K562 (cell line): ENCODE data around the gene NFATC1. TPM values are rescaled to one million over a fixed set of nuclear protein-coding genes. Genes with fewer than 3 reads are reported as not detected.

ENCODE experiments used
- ATAC-seq: fragments of 200-7000 bp; cut with Tn5 transposase; 3 replicates; pipeline ENCODE4 v1.9.1; 2020; ENCODE audit warnings: moderate library complexity
- BruUV-seq: library from RNA; stranded (reverse); fragments of 400-500 nt; replicated peaks from 2 replicates; lab custom pipeline; 2021; lab: Mats Ljungman, UMichigan
- CTCF ChIA-PET: fragments of 300-600 bp; formaldehyde crosslinking; extraction: SDS; loops from one replicate; lab custom pipeline; 2021; ENCODE audit warnings: low intra/inter-chr PET ratio; lab: Yijun Ruan, JAX
- POLR2A ChIA-PET: fragments of 300-600, 350-650 bp; sonication (Branson Sonifier 250); formaldehyde crosslinking; extraction: SDS; loops from one replicate; lab custom pipeline; 2021; ENCODE audit warnings: antibody characterized with exemption, inconsistent platforms; lab: Yijun Ruan, JAX
- DNase-seq, 4 experiments: peaks; one replicate each; pipeline versions ENCODE4 v3.0.0 to v3.0.0-alpha.2; 2011 to 2018; ENCODE audit warnings: low spot score in 3 of 4, mixed read lengths in 3 of 4; ENCODE audit errors: extremely low read depth in 1 of 4
- FAIRE-seq: peaks from 2 replicates; lab custom pipeline; 2011; peaks lifted over from hg19 to GRCh38; lab: Jason Lieb, UNC
- H2AFZ ChIP-seq: 2 replicates; pipeline ENCODE4 v1.6.0; 2011; ENCODE audit warnings: low read depth, low read length, control low read depth, inconsistent platforms
- H3K27ac ChIP-seq: fragments of 200-600 bp; 3 replicates; pipeline ENCODE4 v1.8.0; 2011; ENCODE audit warnings: low read depth, mild to moderate bottlenecking, control low read depth, inconsistent platforms, low read length, moderate library complexity, mixed read lengths; ENCODE audit errors: extremely low read depth
- H3K27me3 ChIP-seq, 2 experiments: fragments of 300-600 bp in 1 of 2; 2 replicates in 1 of 2; 3 replicates in 1 of 2; pipeline versions ENCODE4 v1.6.0 to v1.8.0; 2011; ENCODE audit warnings: inconsistent platforms in 2 of 2, low read length in 2 of 2, mild to moderate bottlenecking in 1 of 2, mixed read lengths in 1 of 2, moderate library complexity in 1 of 2; ENCODE audit not compliant: control insufficient read depth in 2 of 2, insufficient read depth in 2 of 2
- H3K36me3 ChIP-seq: fragments of 300-600 bp; 3 replicates; pipeline ENCODE4 v1.8.0; 2011; ENCODE audit warnings: mild to moderate bottlenecking, low read length, inconsistent platforms; ENCODE audit not compliant: control insufficient read depth, insufficient read depth
- H3K4me1 ChIP-seq, 2 experiments: fragments of 200-600 bp in 1 of 2; replicated peaks in 1 of 2; 2 replicates in 1 of 2; 3 replicates in 1 of 2; pipeline versions ENCODE4 v1.5.1 to v1.8.0; 2011; ENCODE audit warnings: inconsistent platforms in 2 of 2, low read length in 2 of 2, mild to moderate bottlenecking in 1 of 2, mixed read lengths in 1 of 2, moderate library complexity in 1 of 2; ENCODE audit not compliant: control insufficient read depth in 2 of 2, insufficient read depth in 2 of 2
- H3K4me2 ChIP-seq: 2 replicates; pipeline ENCODE4 v1.6.1; 2011; ENCODE audit warnings: low read length, control low read depth, inconsistent platforms, mixed read lengths; ENCODE audit not compliant: insufficient read depth
- H3K4me3 ChIP-seq: fragments of 200-600 bp; sonication (generic), shearing (Covaris generic); 2 replicates; pipeline ENCODE4 v1.5.1; 2016; ENCODE audit warnings: control low read depth, inconsistent platforms
- H3K79me2 ChIP-seq: fragments of 200-600 bp; 3 replicates; pipeline ENCODE4 v1.8.0; 2011; ENCODE audit warnings: low read length, inconsistent platforms; ENCODE audit not compliant: control insufficient read depth, insufficient read depth
- H3K9ac ChIP-seq, 2 experiments: 2 replicates each; pipeline versions ENCODE4 v1.6.0 to v1.6.1; 2011; ENCODE audit warnings: low read depth in 2 of 2, low read length in 2 of 2, control low read depth in 1 of 2, inconsistent platforms in 1 of 2, mild to moderate bottlenecking in 1 of 2, mixed read lengths in 1 of 2; ENCODE audit not compliant: insufficient read depth in 1 of 2
- H3K9me1 ChIP-seq: one replicate; pipeline ENCODE4 v1.6.0; 2011; ENCODE audit warnings: inconsistent platforms, mild to moderate bottlenecking, low read length, moderate library complexity; ENCODE audit not compliant: control insufficient read depth, insufficient read depth
- H3K9me3 ChIP-seq: replicated peaks from 2 replicates; pipeline ENCODE4 v1.5.1; 2011; ENCODE audit warnings: low read depth, low read length, inconsistent platforms; ENCODE audit not compliant: control insufficient read depth, insufficient read depth
- H4K20me1 ChIP-seq: replicated peaks from 2 replicates; pipeline ENCODE4 v1.6.1; 2011; ENCODE audit warnings: low read length, inconsistent platforms, mixed read lengths; ENCODE audit not compliant: control insufficient read depth, insufficient read depth
- ARNT ChIP-seq, 2 experiments: fragments of 450-650 bp; IDR thresholded peaks; 2 replicates each; pipeline ENCODE4 v1.6.1; 2016; ENCODE audit warnings: mild to moderate bottlenecking in 1 of 2
- MECOM ChIP-seq: fragments of 250-450 bp; sonication (Bioruptor Pico); IDR thresholded peaks from 2 replicates; pipeline ENCODE4 v1.8.0; 2022; ENCODE audit warnings: inconsistent platforms
- NR4A1 ChIP-seq, 2 experiments: fragments of 250-450 bp in 1 of 2; fragments of 450-650 bp in 1 of 2; sonication (Bioruptor Pico) in 1 of 2; IDR thresholded peaks; 2 replicates each; pipeline versions ENCODE4 v1.4.0 to v1.6.1; 2016 to 2020; ENCODE audit warnings: mild to moderate bottlenecking in 2 of 2, missing compliant biosample characterization in 1 of 2, missing genetic modification characterization in 1 of 2, moderate library complexity in 1 of 2
- RBBP5 ChIP-seq: fragments of 200-600 bp; sonication (generic); IDR thresholded peaks from 2 replicates; pipeline ENCODE4 v1.6.1; 2012; ENCODE audit warnings: borderline replicate concordance, mild to moderate bottlenecking, low read length, control low read depth, inconsistent platforms; ENCODE audit not compliant: insufficient read depth, poor library complexity, severe bottlenecking
- SAFB ChIP-seq: fragments of 200-400 bp; formaldehyde crosslinking; IDR thresholded peaks from 2 replicates; pipeline ENCODE4 v1.6.1; 2017; ENCODE audit warnings: low read depth, low read length, borderline replicate concordance
- SAP30 ChIP-seq: fragments of 200-600 bp; sonication (generic); IDR thresholded peaks from 2 replicates; pipeline ENCODE4 v1.6.1; 2012; ENCODE audit warnings: borderline replicate concordance, low read depth, mild to moderate bottlenecking, moderate library complexity, low read length, control low read depth, inconsistent platforms; ENCODE audit not compliant: insufficient read depth, poor library complexity, severe bottlenecking
- TEAD4 ChIP-seq, 2 experiments: sonication (generic) in 1 of 2; formaldehyde crosslinking in 1 of 2; IDR thresholded peaks; 2 replicates each; pipeline versions ENCODE4 v1.6.1 to v1.8.0; 2012 to 2022; ENCODE audit warnings: borderline replicate concordance in 1 of 2, inconsistent platforms in 1 of 2, low read length in 1 of 2, mild to moderate bottlenecking in 1 of 2, missing genetic modification reagents in 1 of 2
- ZNF766 ChIP-seq: fragments of 200-800 bp; sonication (Bioruptor generic); conservative IDR thresholded peaks from 2 replicates; pipeline ENCODE4 v1.6.1; 2016; ENCODE audit warnings: missing genetic modification characterization, missing compliant biosample characterization
- WGBS: fragments of 100-300 bp; shearing (Covaris generic); methylation state at CpG from one replicate; pipeline ENCODE4 v1.1.6; 2016; ENCODE audit warnings: low coverage, mixed read lengths; ENCODE audit not compliant: insufficient coverage; ENCODE audit errors: missing lambda C conversion rate; 5-methylcytosine and 5-hydroxymethylcytosine counted together
- in situ Hi-C: fragments of 300-500 bp; cut with MboI; formaldehyde crosslinking; loops from 4 replicates; pipeline ENCODE4 v1.15.0; 2018; ENCODE audit warnings: inconsistent platforms, mixed read lengths
- intact Hi-C: fragments of 100-400 bp; cut with micrococcal nuclease; formaldehyde crosslinking; loops from 2 replicates; pipeline ENCODE4 v1.14.2; 2022
- polyA plus RNA-seq, 8 experiments: library from polyadenylated mRNA; depleted of rRNA in 4 of 8; stranded (reverse) in 5 of 8; unstranded in 3 of 8; fragments of >200 nt; fragmentation: Nextera tagmentation in 2 of 8; fragmentation: Illumina TruSeq in 1 of 8; extraction: Ambion mirVana in 2 of 8; extraction: Trizol in 1 of 8; gene quantifications; 2 replicates each; pipeline versions ENCODE4 v1.2.1 to v1.2.3, GENCODE V29; 2011 to 2014; ENCODE audit warnings: inconsistent platforms in 1 of 8, missing spikeins in 1 of 8
- total RNA-seq, 7 experiments: library from RNA; depleted of rRNA in 6 of 7; stranded (reverse); fragments of >200 nt in 6 of 7; fragmentation: Illumina TruSeq in 2 of 7; extraction: Trizol in 2 of 7; gene quantifications; 2 replicates each; pipeline versions ENCODE4 v1.2.1 to v1.2.3, GENCODE V29; 2011 to 2021; ENCODE audit warnings: low replicate concordance in 1 of 7
- TF ChIP-seq, protein P1 (sequence below): fragments of 450-650 bp; formaldehyde crosslinking; IDR thresholded peaks from 2 replicates; pipeline ENCODE4 v1.4.0; 2020; ENCODE audit warnings: mild to moderate bottlenecking, mixed read lengths
- TF ChIP-seq, protein P2 (sequence below): sonication (generic); formaldehyde crosslinking; IDR thresholded peaks from 2 replicates; pipeline ENCODE4 v1.8.1; 2023; ENCODE audit warnings: mild to moderate bottlenecking, missing genetic modification reagents
- TF ChIP-seq, protein P3 (sequence below): IDR thresholded peaks from 2 replicates; pipeline ENCODE4 v1.6.1; 2011; ENCODE audit warnings: borderline replicate concordance, low read depth, mild to moderate bottlenecking, moderate library complexity, low read length; ENCODE audit not compliant: insufficient read depth, poor library complexity, severe bottlenecking
- TF ChIP-seq, protein P4 (sequence below): fragments of 450-650 bp; conservative IDR thresholded peaks from 2 replicates; pipeline ENCODE4 v1.6.1; 2016; ENCODE audit warnings: missing genetic modification characterization, low read depth, mild to moderate bottlenecking, control low read depth, missing compliant biosample characterization

NFATC1 gene
- total and polyA plus RNA-seq, 9 of the 15 experiments (the other 6 are each of a cell fraction or from before 2014, with no cell fraction given), result 1.1 to 16.4 (median 2.5) TPM

DNA sequence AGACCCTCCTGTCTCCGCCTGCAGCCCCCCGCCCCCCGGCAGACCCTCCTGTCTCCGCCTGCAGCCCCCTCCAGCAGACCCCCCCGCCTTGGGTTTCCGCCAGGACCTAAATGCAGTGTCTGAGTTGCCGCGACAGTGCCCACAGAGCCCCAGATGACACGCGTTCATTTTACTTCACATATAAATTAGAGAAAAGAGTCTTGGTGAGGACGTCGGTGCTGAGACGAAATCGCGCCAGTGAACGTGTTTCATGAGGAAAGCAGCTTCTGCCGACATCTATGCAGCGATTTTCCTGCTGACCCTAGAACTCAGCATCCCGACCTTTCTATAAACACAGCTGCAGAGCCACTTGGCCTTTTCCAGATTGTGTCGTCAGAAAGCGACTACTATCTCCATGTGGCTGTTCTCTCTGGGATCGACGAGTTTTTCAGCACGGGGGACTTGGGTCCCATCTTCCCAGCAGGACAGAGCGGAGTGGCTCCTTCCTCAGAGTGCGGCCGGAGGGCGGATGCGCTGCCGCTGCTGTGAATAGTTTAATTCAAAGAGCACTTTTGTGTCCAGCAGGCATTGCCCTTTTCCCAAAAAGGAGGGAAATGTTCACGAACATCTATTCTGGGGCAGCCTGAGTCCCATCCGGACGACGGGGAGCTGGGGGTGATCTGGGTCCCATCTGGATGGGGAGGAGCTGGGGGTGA lies 136.7 kb downstream of the NFATC1 start:
- peaks cover 11% of the 10 kb centered on the region; the same call in 1 of the 3 replicates for H3K36me3 ChIP-seq
- in situ Hi-C loops, result no loop called here
- H3K27me3 ChIP-seq, result peaks cover 0 to 14% of the 10 kb centered on the region in 2 experiments; a peak in 1 of 5 replicates
- WGBS, result 42% methylated on average over 25 of the region's 34 CpGs
- no peak overlapping the region for H3K9ac ChIP-seq
- no peak overlapping the region for H2AFZ ChIP-seq
- BruUV-seq, result no TSS peak
- POLR2A ChIA-PET, result no interaction called here
- FAIRE-seq, result no peak
- no peaks in the 10 kb centered on the region for H3K9me3 ChIP-seq
- H3K4me1 ChIP-seq, result peaks cover 0 to 7% of the 10 kb centered on the region in 2 experiments; a peak in 2 of 5 replicates
- no peaks in the 10 kb centered on the region for H3K79me2 ChIP-seq
- H3K4me2 ChIP-seq, result no peak overlapping the region
- no peak for ATAC-seq
- no peak overlapping the region for H3K4me3 ChIP-seq
- no peak overlapping the region for H3K27ac ChIP-seq
- H3K9me1 ChIP-seq, result no peaks in the 10 kb centered on the region
- intact Hi-C loops, result no loop called here
- H4K20me1 ChIP-seq, result peaks cover 4% of the 10 kb centered on the region; the same call in 1 of the 2 replicates
- CTCF ChIA-PET, result no interaction called here
- DNase-seq, result no peak
- TF ChIP-seq, protein P1, sequence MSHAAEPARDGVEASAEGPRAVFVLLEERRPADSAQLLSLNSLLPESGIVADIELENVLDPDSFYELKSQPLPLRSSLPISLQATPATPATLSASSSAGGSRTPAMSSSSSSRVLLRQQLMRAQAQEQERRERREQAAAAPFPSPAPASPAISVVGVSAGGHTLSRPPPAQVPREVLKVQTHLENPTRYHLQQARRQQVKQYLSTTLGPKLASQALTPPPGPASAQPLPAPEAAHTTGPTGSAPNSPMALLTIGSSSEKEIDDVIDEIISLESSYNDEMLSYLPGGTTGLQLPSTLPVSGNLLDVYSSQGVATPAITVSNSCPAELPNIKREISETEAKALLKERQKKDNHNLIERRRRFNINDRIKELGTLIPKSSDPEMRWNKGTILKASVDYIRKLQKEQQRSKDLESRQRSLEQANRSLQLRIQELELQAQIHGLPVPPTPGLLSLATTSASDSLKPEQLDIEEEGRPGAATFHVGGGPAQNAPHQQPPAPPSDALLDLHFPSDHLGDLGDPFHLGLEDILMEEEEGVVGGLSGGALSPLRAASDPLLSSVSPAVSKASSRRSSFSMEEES, result no peak
- TF ChIP-seq SAP30 (no peak), NR4A1 (CRISPR knock-in tag; IDR thresholded peaks at IDR 0.05) (no peak), NR4A1 (tag; IDR thresholded peaks at IDR 0.05) (no peak), ZNF766 (no peak), RBBP5 (no peak), ARNT (IDR thresholded peaks at IDR 0.05) (no peak), MECOM (CRISPR knock-in tag) (no peak), TEAD4 (IDR thresholded peaks at IDR 0.05; ENCODE audit: low read length) (no peak), TEAD4 (CRISPR knock-in tag; IDR thresholded peaks at IDR 0.05; ENCODE audit: borderline replicate concordance) (no peak), SAFB (no peak)
- TF ChIP-seq, protein P2, sequence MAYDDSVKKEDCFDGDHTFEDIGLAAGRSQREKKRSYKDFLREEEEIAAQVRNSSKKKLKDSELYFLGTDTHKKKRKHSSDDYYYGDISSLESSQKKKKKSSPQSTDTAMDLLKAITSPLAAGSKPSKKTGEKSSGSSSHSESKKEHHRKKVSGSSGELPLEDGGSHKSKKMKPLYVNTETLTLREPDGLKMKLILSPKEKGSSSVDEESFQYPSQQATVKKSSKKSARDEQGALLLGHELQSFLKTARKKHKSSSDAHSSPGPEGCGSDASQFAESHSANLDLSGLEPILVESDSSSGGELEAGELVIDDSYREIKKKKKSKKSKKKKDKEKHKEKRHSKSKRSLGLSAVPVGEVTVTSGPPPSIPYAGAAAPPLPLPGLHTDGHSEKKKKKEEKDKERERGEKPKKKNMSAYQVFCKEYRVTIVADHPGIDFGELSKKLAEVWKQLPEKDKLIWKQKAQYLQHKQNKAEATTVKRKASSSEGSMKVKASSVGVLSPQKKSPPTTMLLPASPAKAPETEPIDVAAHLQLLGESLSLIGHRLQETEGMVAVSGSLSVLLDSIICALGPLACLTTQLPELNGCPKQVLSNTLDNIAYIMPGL (CRISPR knock-in tag), result no peak
- TF ChIP-seq, protein P3, sequence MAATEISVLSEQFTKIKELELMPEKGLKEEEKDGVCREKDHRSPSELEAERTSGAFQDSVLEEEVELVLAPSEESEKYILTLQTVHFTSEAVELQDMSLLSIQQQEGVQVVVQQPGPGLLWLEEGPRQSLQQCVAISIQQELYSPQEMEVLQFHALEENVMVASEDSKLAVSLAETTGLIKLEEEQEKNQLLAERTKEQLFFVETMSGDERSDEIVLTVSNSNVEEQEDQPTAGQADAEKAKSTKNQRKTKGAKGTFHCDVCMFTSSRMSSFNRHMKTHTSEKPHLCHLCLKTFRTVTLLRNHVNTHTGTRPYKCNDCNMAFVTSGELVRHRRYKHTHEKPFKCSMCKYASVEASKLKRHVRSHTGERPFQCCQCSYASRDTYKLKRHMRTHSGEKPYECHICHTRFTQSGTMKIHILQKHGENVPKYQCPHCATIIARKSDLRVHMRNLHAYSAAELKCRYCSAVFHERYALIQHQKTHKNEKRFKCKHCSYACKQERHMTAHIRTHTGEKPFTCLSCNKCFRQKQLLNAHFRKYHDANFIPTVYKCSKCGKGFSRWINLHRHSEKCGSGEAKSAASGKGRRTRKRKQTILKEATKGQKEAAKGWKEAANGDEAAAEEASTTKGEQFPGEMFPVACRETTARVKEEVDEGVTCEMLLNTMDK, result no peak
- TF ChIP-seq, protein P4, sequence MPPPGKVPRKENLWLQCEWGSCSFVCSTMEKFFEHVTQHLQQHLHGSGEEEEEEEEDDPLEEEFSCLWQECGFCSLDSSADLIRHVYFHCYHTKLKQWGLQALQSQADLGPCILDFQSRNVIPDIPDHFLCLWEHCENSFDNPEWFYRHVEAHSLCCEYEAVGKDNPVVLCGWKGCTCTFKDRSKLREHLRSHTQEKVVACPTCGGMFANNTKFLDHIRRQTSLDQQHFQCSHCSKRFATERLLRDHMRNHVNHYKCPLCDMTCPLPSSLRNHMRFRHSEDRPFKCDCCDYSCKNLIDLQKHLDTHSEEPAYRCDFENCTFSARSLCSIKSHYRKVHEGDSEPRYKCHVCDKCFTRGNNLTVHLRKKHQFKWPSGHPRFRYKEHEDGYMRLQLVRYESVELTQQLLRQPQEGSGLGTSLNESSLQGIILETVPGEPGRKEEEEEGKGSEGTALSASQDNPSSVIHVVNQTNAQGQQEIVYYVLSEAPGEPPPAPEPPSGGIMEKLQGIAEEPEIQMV, result no peak
